Cardiac muscle cell (in vitro differentiated cells and primary cell): ENCODE results near the gene TSKS. TPM values are rescaled to one million over a fixed set of nuclear protein-coding genes. Genes with fewer than 3 reads are reported as not detected.

Experiments used
- DNase-seq, 2 donors: peaks; one replicate each; pipeline versions ENCODE4 v3.0.0 to v3.0.0-alpha.2; 2010 to 2017; ENCODE audit warnings: low read depth in 1 of 2, low spot score in 1 of 2
- H3K27ac ChIP-seq: fragments of 200-600 bp; sonication (generic); 2 replicates; pipeline ENCODE4 v1.5.1; 2016
- H3K27me3 ChIP-seq: fragments of 200-600 bp; sonication (generic); 2 replicates; pipeline ENCODE4 v1.6.0; 2016; ENCODE audit warnings: control low read depth
- H3K36me3 ChIP-seq: fragments of 200-600 bp; sonication (generic); 2 replicates; pipeline ENCODE4 v1.5.1; 2016; ENCODE audit warnings: control low read depth
- H3K4me1 ChIP-seq: fragments of 200-600 bp; sonication (generic); 2 replicates; pipeline ENCODE4 v1.8.1; 2017; ENCODE audit warnings: low read depth, mild to moderate bottlenecking, mixed run types
- H3K4me3 ChIP-seq: fragments of 200-600 bp; sonication (generic); 2 replicates; pipeline ENCODE4 v1.5.1; 2016; ENCODE audit warnings: mild to moderate bottlenecking
- H3K9me3 ChIP-seq: fragments of 200-600 bp; sonication (generic); 2 replicates; pipeline ENCODE4 v1.5.1; 2017; ENCODE audit warnings: low read depth, mild to moderate bottlenecking, control low read depth
- polyA plus RNA-seq: library from polyadenylated mRNA; unstranded; fragments of >200 nt; fragmentation: Nextera tagmentation; extraction: Ambion mirVana; gene quantifications from 2 replicates; pipeline ENCODE4 v1.2.1, GENCODE V29; 2016
- total RNA-seq: library from RNA; depleted of rRNA; stranded (reverse); fragments of >200 nt; gene quantifications from 2 replicates; pipeline ENCODE4 v1.2.3, GENCODE V29; 2016
- TF ChIP-seq, protein P1 (sequence below): IDR thresholded peaks from 2 replicates; pipeline ENCODE4 v1.5.1; 2012; ENCODE audit warnings: low read depth, mild to moderate bottlenecking, low read length

The TSKS gene
- total and polyA plus RNA-seq, 2 experiments from 2014 or later: 0.09 TPM; not detected in 1

DNA sequence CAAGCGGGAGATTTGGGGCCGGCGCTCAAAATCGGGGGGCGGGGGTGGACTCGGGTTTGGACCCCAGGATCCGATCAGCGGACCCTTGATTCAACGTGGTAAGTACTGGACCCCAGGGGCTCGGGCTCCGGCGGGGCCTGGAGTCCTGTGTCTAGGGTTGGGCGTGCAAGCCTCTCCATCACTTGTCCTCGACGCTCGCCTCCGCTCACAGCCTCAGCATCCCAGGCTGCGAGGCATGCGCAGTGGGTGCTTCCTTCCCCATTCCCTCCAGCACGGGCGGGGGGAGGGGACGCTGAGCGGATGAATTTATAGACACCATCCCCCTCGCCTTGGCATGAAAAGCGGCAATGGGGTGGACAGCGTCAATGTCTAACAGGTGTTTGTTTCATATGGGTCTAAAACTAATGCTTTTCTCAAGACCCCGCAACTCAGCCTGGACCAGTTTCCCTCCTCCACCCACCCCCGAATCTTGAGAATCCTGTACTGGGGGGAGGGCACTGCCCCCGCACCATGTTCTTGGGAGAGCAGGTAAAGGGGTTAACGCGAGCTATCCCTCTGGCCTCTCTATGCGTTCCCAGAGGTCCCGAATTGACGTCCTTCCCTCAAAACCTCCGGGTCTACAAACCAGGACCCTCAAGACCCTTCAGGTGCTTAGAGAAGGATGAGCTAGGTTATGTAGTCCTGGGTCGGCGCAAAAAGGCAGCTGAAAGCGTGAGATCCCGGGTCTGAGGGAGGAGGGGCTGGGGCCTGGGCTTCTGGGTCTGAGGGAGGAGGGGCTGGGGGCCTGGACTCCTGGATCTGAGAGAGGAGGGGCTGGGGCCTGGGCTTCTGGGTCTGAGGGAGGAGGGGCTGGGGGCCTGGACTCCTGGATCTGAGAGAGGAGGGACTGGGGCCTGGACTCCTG is 71.6 kb downstream of the TSKS start:
- DNase-seq: peak; percentile 85 to 86
- Histone ChIP-seq H3K27me3 (no peaks in the 10 kb centered on the region), H3K4me1 (peaks cover 4% of the 10 kb centered on the region), H3K9me3 (no peaks in the 10 kb centered on the region), H3K27ac (peak overlapping the region; percentile 41), H3K36me3 (no peaks in the 10 kb centered on the region), H3K4me3 (peak overlapping the region; percentile 25)
- TF ChIP-seq, protein P1, sequence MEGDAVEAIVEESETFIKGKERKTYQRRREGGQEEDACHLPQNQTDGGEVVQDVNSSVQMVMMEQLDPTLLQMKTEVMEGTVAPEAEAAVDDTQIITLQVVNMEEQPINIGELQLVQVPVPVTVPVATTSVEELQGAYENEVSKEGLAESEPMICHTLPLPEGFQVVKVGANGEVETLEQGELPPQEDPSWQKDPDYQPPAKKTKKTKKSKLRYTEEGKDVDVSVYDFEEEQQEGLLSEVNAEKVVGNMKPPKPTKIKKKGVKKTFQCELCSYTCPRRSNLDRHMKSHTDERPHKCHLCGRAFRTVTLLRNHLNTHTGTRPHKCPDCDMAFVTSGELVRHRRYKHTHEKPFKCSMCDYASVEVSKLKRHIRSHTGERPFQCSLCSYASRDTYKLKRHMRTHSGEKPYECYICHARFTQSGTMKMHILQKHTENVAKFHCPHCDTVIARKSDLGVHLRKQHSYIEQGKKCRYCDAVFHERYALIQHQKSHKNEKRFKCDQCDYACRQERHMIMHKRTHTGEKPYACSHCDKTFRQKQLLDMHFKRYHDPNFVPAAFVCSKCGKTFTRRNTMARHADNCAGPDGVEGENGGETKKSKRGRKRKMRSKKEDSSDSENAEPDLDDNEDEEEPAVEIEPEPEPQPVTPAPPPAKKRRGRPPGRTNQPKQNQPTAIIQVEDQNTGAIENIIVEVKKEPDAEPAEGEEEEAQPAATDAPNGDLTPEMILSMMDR: no peak

DNA sequence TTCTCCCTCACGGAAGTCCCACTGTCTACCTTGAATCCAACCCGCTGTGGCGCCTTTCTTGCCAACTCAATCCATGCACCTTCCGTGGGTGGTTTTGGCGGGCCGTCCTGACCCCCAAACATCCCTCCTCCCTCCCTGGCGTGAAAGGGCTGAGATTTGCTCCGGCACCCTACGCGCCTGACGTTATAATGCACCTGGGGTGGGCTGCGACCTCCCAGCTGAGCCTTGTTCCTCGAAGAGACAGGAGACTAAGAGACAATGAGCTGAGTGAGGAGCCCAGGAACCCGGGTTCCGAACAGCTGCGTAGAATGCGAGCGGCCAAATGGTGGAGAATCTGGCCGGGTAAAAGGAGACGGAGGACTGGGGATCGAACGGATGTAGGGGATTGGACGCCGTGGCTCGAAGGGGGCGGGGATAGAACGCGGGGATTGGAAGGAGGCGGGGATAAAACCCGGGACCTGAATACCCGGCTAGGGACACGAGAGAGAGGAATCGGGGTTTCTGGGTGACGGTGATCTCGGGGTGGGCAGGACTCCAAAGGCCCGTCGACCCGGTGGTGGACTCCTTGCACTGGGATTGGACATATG is 72.4 kb downstream of the TSKS start, which contains the start of gene CPT1C:
CPT1C (plus strand) TSS at position 461 of the 587 bp plus-strand sequence. CDS start 1,137 bp downstream, outside the sequence.
- DNase-seq: peak; percentile 83 to 84
- peak within 1 kb of the TSS; percentile 41 for H3K27ac ChIP-seq
- no peaks in the 10 kb centered on the region for H3K9me3 ChIP-seq
- TF ChIP-seq, protein P1: no peak
- H3K36me3 ChIP-seq: peaks cover 5% of the 10 kb centered on the region
- H3K4me3 ChIP-seq: peak within 1 kb of the TSS; percentile 25
- H3K27me3 ChIP-seq: no peaks in the 10 kb centered on the region
- H3K4me1 ChIP-seq: peaks cover 4% of the 10 kb centered on the region

DNA sequence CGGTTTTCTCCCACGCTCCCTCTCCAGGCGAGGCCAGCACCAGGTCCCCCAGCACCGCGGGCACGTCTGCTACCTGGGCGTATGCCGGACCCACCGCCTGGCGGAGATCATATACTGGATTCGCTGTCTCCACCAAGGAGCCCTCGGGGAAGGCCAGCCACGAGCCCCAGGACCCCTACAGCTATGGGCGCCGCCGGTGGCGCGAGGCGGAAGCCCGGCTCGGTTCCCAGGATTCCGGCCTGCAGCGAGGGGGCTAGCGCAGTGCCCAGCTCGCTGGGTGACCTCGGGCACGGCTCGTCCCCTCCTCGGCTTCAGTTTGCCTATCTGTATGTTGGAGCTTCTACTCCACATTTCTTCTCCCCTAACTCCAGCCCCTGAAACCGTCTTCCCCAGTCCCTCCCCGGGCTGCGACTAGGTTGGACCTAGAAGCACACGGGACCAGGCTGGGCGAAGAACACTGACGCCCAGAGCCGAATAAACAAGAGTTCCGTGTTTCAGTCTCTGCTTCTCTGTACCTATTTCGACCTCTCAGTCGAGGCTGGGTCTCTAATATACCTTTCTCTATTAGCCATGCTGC is 72.9 kb downstream of the TSKS start:
- Histone ChIP-seq H3K27me3 (no peaks in the 10 kb centered on the region), H3K4me1 (peaks cover 4% of the 10 kb centered on the region), H3K9me3 (no peaks in the 10 kb centered on the region), H3K27ac (no peak overlapping the region), H3K36me3 (peaks cover 8% of the 10 kb centered on the region), H3K4me3 (peak overlapping the region; percentile 25)
- TF ChIP-seq, protein P1: no peak
- DNase-seq: no peak

Other genes with a start within 250 kb of the TSKS start
- gene RCN3, start 235.3 kb downstream of the TSKS start, total RNA-seq: 12.8 and 15.2 TPM in 2 replicates
- gene RCN3, start 235.3 kb downstream of the TSKS start, polyA plus RNA-seq: 9.4 and 10.5 TPM in 2 replicates
- 120 and 132 TPM in 2 replicates for gene NOSIP, start 182.8 kb downstream of the TSKS start, total RNA-seq
- 181 and 193 TPM in 2 replicates for gene NOSIP, start 182.8 kb downstream of the TSKS start, polyA plus RNA-seq
- gene PRRG2, start 182.0 kb downstream of the TSKS start, total RNA-seq: 0.67 and 8.2 TPM in 2 replicates
- gene PRRG2, start 182.0 kb downstream of the TSKS start, polyA plus RNA-seq: 0.10 and 0.29 TPM in 2 replicates
- 18.2 and 24.7 TPM in 2 replicates for gene PRR12, start 172.1 kb downstream of the TSKS start, total RNA-seq
- 3.9 and 5.1 TPM in 2 replicates for gene PRR12, start 172.1 kb downstream of the TSKS start, polyA plus RNA-seq
- 41.3 and 42.6 TPM in 2 replicates for gene RRAS, start 123.2 kb downstream of the TSKS start, total RNA-seq
- gene RRAS, start 123.2 kb downstream of the TSKS start, polyA plus RNA-seq: 80.1 and 88.1 TPM in 2 replicates
- 66.9 and 71.0 TPM in 2 replicates for gene SCAF1, start 121.1 kb downstream of the TSKS start, total RNA-seq
- gene SCAF1, start 121.1 kb downstream of the TSKS start, polyA plus RNA-seq: 16.4 and 19.3 TPM in 2 replicates
- gene IRF3, start 97.4 kb downstream of the TSKS start, total RNA-seq: 137 and 145 TPM in 2 replicates
- gene IRF3, start 97.4 kb downstream of the TSKS start, polyA plus RNA-seq: 37.6 and 38.4 TPM in 2 replicates
- gene BCL2L12, start 97.4 kb downstream of the TSKS start, total RNA-seq: 39.4 and 41.3 TPM in 2 replicates
- 55.5 and 59.4 TPM in 2 replicates for gene BCL2L12, start 97.4 kb downstream of the TSKS start, polyA plus RNA-seq
- 494 and 516 TPM in 2 replicates for gene PRMT1, start 86.0 kb downstream of the TSKS start, total RNA-seq
- gene PRMT1, start 86.0 kb downstream of the TSKS start, polyA plus RNA-seq: 398 and 431 TPM in 2 replicates
- gene ADM5, start 73.7 kb downstream of the TSKS start, total RNA-seq: 3.6 and 5.1 TPM in 2 replicates
- 1.1 and 2.2 TPM in 2 replicates for gene ADM5, start 73.7 kb downstream of the TSKS start, polyA plus RNA-seq
- gene CPT1C, start 72.2 kb downstream of the TSKS start, total RNA-seq: 29.0 and 33.8 TPM in 2 replicates
- gene CPT1C, start 72.2 kb downstream of the TSKS start, polyA plus RNA-seq: 26.5 and 31.7 TPM in 2 replicates
- 152 and 153 TPM in 2 replicates for gene AP2A1, start 3.7 kb upstream of the TSKS start, total RNA-seq
- 64.2 and 78.0 TPM in 2 replicates for gene AP2A1, start 3.7 kb upstream of the TSKS start, polyA plus RNA-seq
- 37.8 and 60.8 TPM in 2 replicates for gene FUZ, start 50.0 kb upstream of the TSKS start, total RNA-seq
- gene FUZ, start 50.0 kb upstream of the TSKS start, polyA plus RNA-seq: 35.6 and 39.0 TPM in 2 replicates
- gene MED25, start 55.0 kb upstream of the TSKS start, total RNA-seq: 68.7 and 83.7 TPM in 2 replicates
- 69.9 and 73.2 TPM in 2 replicates for gene MED25, start 55.0 kb upstream of the TSKS start, polyA plus RNA-seq
- 290 and 380 TPM in 2 replicates for gene PTOV1, start 87.9 kb upstream of the TSKS start, total RNA-seq
- 445 and 583 TPM in 2 replicates for gene PTOV1, start 87.9 kb upstream of the TSKS start, polyA plus RNA-seq
- 73.8 and 74.5 TPM in 2 replicates for gene PNKP, start 104.3 kb upstream of the TSKS start, total RNA-seq
- gene PNKP, start 104.3 kb upstream of the TSKS start, polyA plus RNA-seq: 69.7 and 98.4 TPM in 2 replicates
- gene AKT1S1, start 114.0 kb upstream of the TSKS start, total RNA-seq: 27.5 and 36.9 TPM in 2 replicates
- gene AKT1S1, start 114.0 kb upstream of the TSKS start, polyA plus RNA-seq: 45.4 and 66.2 TPM in 2 replicates
- gene TBC1D17, start 114.4 kb upstream of the TSKS start, total RNA-seq: 25.4 and 26.8 TPM in 2 replicates
- gene TBC1D17, start 114.4 kb upstream of the TSKS start, polyA plus RNA-seq: 38.0 and 52.5 TPM in 2 replicates
- 0.63 TPM in 1 of 2 replicates, not detected in the other for gene IL4I1, start 133.6 kb upstream of the TSKS start, total RNA-seq
- 0.40 TPM in 1 of 2 replicates, not detected in the other for gene IL4I1, start 133.6 kb upstream of the TSKS start, polyA plus RNA-seq
- gene ATF5, start 165.9 kb upstream of the TSKS start, total RNA-seq: 5.9 and 6.8 TPM in 2 replicates
- 4.8 and 6.3 TPM in 2 replicates for gene ATF5, start 165.9 kb upstream of the TSKS start, polyA plus RNA-seq
- 60.6 and 71.3 TPM in 2 replicates for gene NUP62, start 166.2 kb upstream of the TSKS start, total RNA-seq
- 43.3 and 63.1 TPM in 2 replicates for gene NUP62, start 166.2 kb upstream of the TSKS start, polyA plus RNA-seq
- 0.03 TPM in 1 of 2 replicates, not detected in the other for gene SIGLEC11, start 197.9 kb upstream of the TSKS start, total RNA-seq
- gene SIGLEC11, start 197.9 kb upstream of the TSKS start, polyA plus RNA-seq: 0.13 TPM in 1 of 2 replicates, not detected in the other